SU-DHL-6 (cell line): ENCODE data around the gene CNN3.

Experiments
- H2AFZ ChIP-seq: fragments of 200-600 bp; sonication (generic); 2 replicates; pipeline ENCODE4 v1.6.1; 2014; ENCODE audit warnings: low read depth, mild to moderate bottlenecking, moderate library complexity, mixed read lengths, antibody characterized with exemption, low read length; ENCODE audit not compliant: severe bottlenecking
- H3F3A ChIP-seq: fragments of 200-600 bp; shearing (Covaris generic); 2 replicates; pipeline ENCODE4 v1.6.0; 2016; ENCODE audit warnings: antibody characterized with exemption, mild to moderate bottlenecking; ENCODE audit not compliant: insufficient read depth
- H3K27ac ChIP-seq: fragments of 200-600 bp; sonication (generic); 2 replicates; pipeline ENCODE4 v1.5.1; 2016; ENCODE audit warnings: low read depth, mild to moderate bottlenecking, low read length, moderate library complexity, mixed read lengths
- H3K27me3 ChIP-seq: fragments of 200-600 bp; sonication (generic), shearing (Covaris generic); 2 replicates; pipeline ENCODE4 v1.6.0; 2014; ENCODE audit warnings: mild to moderate bottlenecking, low read length
- H3K36me3 ChIP-seq: fragments of 200-600 bp; sonication (generic); 2 replicates; pipeline ENCODE4 v1.6.1; 2014; ENCODE audit warnings: mild to moderate bottlenecking, low read length, mixed read lengths
- H3K4me2 ChIP-seq: fragments of 300-600, 200-600 bp; shearing (Covaris generic), sonication (generic); 2 replicates; pipeline ENCODE4 v1.6.0; 2014; ENCODE audit warnings: low read length, low read depth, mild to moderate bottlenecking; ENCODE audit not compliant: poor library complexity, severe bottlenecking
- H3K4me3 ChIP-seq: fragments of 200-600 bp; sonication (generic); 2 replicates; pipeline ENCODE4 v1.5.1; 2014; ENCODE audit warnings: antibody characterized with exemption, low read length, mild to moderate bottlenecking, mixed read lengths; ENCODE audit not compliant: insufficient read depth, poor library complexity, severe bottlenecking
- H3K79me2 ChIP-seq: fragments of 200-600 bp; sonication (generic); 2 replicates; pipeline ENCODE4 v1.6.1; 2014; ENCODE audit warnings: mild to moderate bottlenecking, low read length, moderate library complexity; ENCODE audit not compliant: insufficient read depth
- H3K9ac ChIP-seq: fragments of 200-600 bp; sonication (generic); 2 replicates; pipeline ENCODE4 v1.7.0; 2014; ENCODE audit warnings: mild to moderate bottlenecking, low read length
- H3K9me2 ChIP-seq: fragments of 200-600 bp; sonication (generic); replicated peaks from 2 replicates; pipeline ENCODE4 v1.6.1; 2014; ENCODE audit warnings: low read length; ENCODE audit not compliant: insufficient read depth
- H3K9me3 ChIP-seq: fragments of 200-600 bp; sonication (generic); 2 replicates; pipeline ENCODE4 v1.6.1; 2014; ENCODE audit warnings: low read length, mixed read lengths; ENCODE audit not compliant: insufficient read depth
- H4K20me1 ChIP-seq: fragments of 200-600 bp; sonication (generic); 2 replicates; pipeline ENCODE4 v1.6.1; 2014; ENCODE audit warnings: low read depth, mild to moderate bottlenecking, antibody characterized with exemption, low read length, moderate library complexity, mixed read lengths
- EZH2phosphoT487 ChIP-seq: fragments of 200-600 bp; sonication (generic), shearing (Covaris generic); conservative IDR thresholded peaks from 2 replicates; pipeline ENCODE4 v1.6.1; 2018; ENCODE audit warnings: mild to moderate bottlenecking, antibody characterized with exemption, low read length, moderate library complexity, mixed read lengths
- TF ChIP-seq, protein P1 (sequence below): fragments of 200-600 bp; sonication (generic); IDR thresholded peaks from one replicate; pipeline ENCODE4 v1.5.1; 2017; ENCODE audit warnings: antibody characterized with exemption, mild to moderate bottlenecking, low read length, moderate library complexity; ENCODE audit not compliant: insufficient read depth, poor library complexity, severe bottlenecking

The CNN3 gene

DNA sequence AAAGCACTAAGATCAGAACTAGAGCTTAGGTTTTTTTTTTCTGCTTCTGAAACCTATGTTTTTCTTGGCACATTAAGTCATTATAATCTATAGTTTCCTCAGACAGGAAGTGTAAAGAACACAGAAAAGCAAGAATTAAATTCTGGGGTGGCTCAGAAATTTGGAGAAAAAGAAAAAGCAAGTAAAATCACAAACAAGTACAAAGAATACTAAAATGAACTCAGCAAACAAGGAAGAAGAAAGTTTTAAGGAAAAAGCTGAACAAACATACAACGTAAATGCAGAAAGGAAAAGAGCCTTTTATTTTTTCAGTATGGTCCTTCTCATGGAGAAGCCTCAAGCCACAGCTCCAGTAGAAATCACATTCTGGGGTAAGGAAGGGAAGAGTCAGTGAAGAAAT lies 8.6 kb upstream of the CNN3 start:
- Histone ChIP-seq H2AFZ (no peak overlapping the region), H3K79me2 (no peaks in the 10 kb centered on the region)

DNA sequence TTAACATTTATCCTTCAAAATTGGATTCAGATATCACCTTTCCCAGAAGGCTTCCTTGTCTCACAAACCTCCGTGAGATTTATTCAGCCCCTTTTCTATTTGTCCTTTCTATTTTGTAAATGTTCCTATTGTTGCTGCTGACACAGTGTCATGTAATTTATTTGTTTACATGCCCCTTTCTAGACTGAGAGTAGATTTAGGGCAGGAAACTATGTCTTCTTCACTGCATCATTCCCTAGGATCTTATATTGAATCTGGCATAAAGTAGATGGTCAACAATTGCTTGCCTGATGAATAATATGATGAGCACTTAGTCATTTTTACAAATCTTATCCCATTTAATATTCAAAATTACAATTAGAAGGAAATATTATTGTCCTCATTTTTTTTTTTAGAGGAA lies 8.1 kb upstream of the CNN3 start:
- Histone ChIP-seq H3K36me3 (no peaks in the 10 kb centered on the region), H3K27me3 (no peaks in the 10 kb centered on the region), H3K9ac (no peak overlapping the region), H3K79me2 (no peaks in the 10 kb centered on the region), H3K9me2 (no peaks in the 10 kb centered on the region), H3F3A (no peaks in the 10 kb centered on the region), H3K4me2 (no peak overlapping the region), H2AFZ (no peak overlapping the region), H3K27ac (no peak overlapping the region), H3K9me3 (no peaks in the 10 kb centered on the region), H4K20me1 (no peaks in the 10 kb centered on the region), H3K4me3 (no peak overlapping the region)
- TF ChIP-seq, protein P1, sequence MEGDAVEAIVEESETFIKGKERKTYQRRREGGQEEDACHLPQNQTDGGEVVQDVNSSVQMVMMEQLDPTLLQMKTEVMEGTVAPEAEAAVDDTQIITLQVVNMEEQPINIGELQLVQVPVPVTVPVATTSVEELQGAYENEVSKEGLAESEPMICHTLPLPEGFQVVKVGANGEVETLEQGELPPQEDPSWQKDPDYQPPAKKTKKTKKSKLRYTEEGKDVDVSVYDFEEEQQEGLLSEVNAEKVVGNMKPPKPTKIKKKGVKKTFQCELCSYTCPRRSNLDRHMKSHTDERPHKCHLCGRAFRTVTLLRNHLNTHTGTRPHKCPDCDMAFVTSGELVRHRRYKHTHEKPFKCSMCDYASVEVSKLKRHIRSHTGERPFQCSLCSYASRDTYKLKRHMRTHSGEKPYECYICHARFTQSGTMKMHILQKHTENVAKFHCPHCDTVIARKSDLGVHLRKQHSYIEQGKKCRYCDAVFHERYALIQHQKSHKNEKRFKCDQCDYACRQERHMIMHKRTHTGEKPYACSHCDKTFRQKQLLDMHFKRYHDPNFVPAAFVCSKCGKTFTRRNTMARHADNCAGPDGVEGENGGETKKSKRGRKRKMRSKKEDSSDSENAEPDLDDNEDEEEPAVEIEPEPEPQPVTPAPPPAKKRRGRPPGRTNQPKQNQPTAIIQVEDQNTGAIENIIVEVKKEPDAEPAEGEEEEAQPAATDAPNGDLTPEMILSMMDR: no peak
- TF ChIP-seq EZH2phosphoT487: no peak

More for the DNA sequence above, 8.6 kb upstream of the CNN3 start:
- H3K9me3 ChIP-seq: no peaks in the 10 kb centered on the region
- H3K4me3 ChIP-seq: no peak overlapping the region
- TF ChIP-seq, protein P1: no peak
- TF ChIP-seq EZH2phosphoT487: no peak
- no peak overlapping the region for H3K9ac ChIP-seq
- no peak overlapping the region for H3K27ac ChIP-seq
- H4K20me1 ChIP-seq: no peaks in the 10 kb centered on the region
- H3K27me3 ChIP-seq: no peaks in the 10 kb centered on the region
- no peaks in the 10 kb centered on the region for H3K36me3 ChIP-seq
- H3K4me2 ChIP-seq: no peak overlapping the region
- no peaks in the 10 kb centered on the region for H3F3A ChIP-seq
- H3K9me2 ChIP-seq: no peaks in the 10 kb centered on the region

DNA sequence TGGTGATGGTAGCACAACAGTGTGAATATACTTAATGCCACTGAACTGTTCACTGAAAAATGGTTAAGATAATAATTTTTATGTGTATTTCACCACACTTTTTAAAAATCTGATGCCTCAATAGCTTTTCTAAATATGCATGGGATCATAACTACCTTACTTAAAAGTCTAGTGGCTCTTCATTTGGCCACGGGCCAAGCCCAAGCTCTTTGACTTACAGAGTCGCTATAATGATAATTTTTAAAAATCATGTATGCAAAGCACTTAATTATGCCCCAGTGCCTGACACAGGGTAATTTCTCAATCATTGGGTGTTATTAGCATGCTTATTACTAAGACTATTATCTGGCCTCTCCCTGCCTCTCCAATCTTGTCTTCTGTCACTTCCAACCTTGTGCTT lies 7.6 kb upstream of the CNN3 start:
- Histone ChIP-seq H3K9ac (no peak overlapping the region), H3K9me3 (no peaks in the 10 kb centered on the region), H3K4me3 (no peak overlapping the region), H3K4me2 (no peak overlapping the region), H4K20me1 (no peaks in the 10 kb centered on the region), H3K27ac (no peak overlapping the region), H3K36me3 (no peaks in the 10 kb centered on the region), H3K27me3 (no peaks in the 10 kb centered on the region), H2AFZ (no peak overlapping the region), H3F3A (no peaks in the 10 kb centered on the region), H3K9me2 (no peaks in the 10 kb centered on the region), H3K79me2 (no peaks in the 10 kb centered on the region)
- TF ChIP-seq, protein P1: no peak
- TF ChIP-seq EZH2phosphoT487: no peak
